ENCODE data around the gene FALEC.

FALEC gene

GRCh38 chr1:150514913-150515327 is 632 bp upstream of the FALEC start:
- no peak for TF ChIP-seq CTCF (IDR thresholded peaks at IDR 0.05; ENCODE audit: low read depth, low read length, missing control alignments)
- peak overlapping the region; percentile 57 for H3K4me3 ChIP-seq (ENCODE audit: low read depth, low read length)
- in situ Hi-C loops (cut with HindIII; ENCODE audit: low sequenced_read_pairs): no loop called here
- DNase-seq (ENCODE audit: low read depth): no peak

- no peak for TF ChIP-seq CTCF (IDR thresholded peaks at IDR 0.05; ENCODE audit: low read depth, low read length, missing control alignments)
- peak overlapping the region; percentile 57 for H3K4me3 ChIP-seq (ENCODE audit: low read depth, low read length)
- DNase-seq (ENCODE audit: low read depth): no peak
- in situ Hi-C loops (cut with HindIII; ENCODE audit: low sequenced_read_pairs): no loop called here
These were observed 569 bp downstream of the FALEC start for GRCh38 chr1:150516050-150516591.

GRCh38 chr1:150516616-150517015 is 1.1 kb downstream of the FALEC start:
- no peak for TF ChIP-seq CTCF (IDR thresholded peaks at IDR 0.05; ENCODE audit: low read depth, low read length, missing control alignments)
- in situ Hi-C loops (cut with HindIII; ENCODE audit: low sequenced_read_pairs): no loop called here
- peak overlapping the region; percentile 57 for H3K4me3 ChIP-seq (ENCODE audit: low read depth, low read length)
- no peak for DNase-seq (ENCODE audit: low read depth)

- TF ChIP-seq CTCF (IDR thresholded peaks at IDR 0.05; ENCODE audit: low read depth, low read length, missing control alignments): no peak
- DNase-seq (ENCODE audit: low read depth): no peak
- no peak overlapping the region for H3K4me3 ChIP-seq (ENCODE audit: low read depth, low read length)
- in situ Hi-C loops (cut with HindIII; ENCODE audit: low sequenced_read_pairs): no loop called here
These were observed 5.8 kb downstream of the FALEC start for GRCh38 chr1:150521196-150521968.

- DNase-seq (ENCODE audit: low read depth): no peak
These were observed 9.8 kb downstream of the FALEC start for GRCh38 chr1:150525348-150525747.

GRCh38 chr1:150528196-150528595 is 12.6 kb downstream of the FALEC start:
- H3K4me3 ChIP-seq (ENCODE audit: low read depth, low read length): no peak overlapping the region
- no peak for TF ChIP-seq CTCF (IDR thresholded peaks at IDR 0.05; ENCODE audit: low read depth, low read length, missing control alignments)
- no peak for DNase-seq (ENCODE audit: low read depth)
- in situ Hi-C loops (cut with HindIII; ENCODE audit: low sequenced_read_pairs): no loop called here

More at GRCh38 chr1:150525348-150525747, 9.8 kb downstream of the FALEC start:
- in situ Hi-C loops (cut with HindIII; ENCODE audit: low sequenced_read_pairs): no loop called here
- no peak for TF ChIP-seq CTCF (IDR thresholded peaks at IDR 0.05; ENCODE audit: low read depth, low read length, missing control alignments)
- H3K4me3 ChIP-seq (ENCODE audit: low read depth, low read length): no peak overlapping the region
